ENCODE data around the gene NBEAL2.
A peak's percentile ranks its signal among the peaks of the same experiment; 100 is the strongest.
"Not testable (repeated sequence)": the region's sequence is repeated elsewhere in the genome, so short reads cannot be mapped to it uniquely, and the experiment has no call there.

NBEAL2 gene

DNA sequence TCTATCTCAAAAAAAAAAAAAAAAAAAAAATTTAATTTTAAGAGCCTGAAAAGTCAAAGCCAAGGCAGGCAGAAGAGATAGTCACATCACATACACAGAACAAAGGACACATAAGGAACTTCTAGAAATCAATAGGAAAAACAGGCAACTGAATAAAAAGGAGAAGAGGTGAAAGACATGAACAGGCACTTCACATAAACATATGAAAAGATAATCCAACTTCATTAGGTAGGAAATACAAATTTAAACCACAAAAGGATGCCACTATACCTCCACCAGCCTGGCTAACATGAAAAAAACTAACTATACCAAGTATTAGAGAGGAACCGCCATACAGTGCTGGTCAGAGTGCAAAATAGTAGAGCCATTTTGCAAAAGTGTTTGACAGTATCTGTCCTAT is 17.0 kb upstream of the NBEAL2 start:
- no peak for DNase-seq

DNA sequence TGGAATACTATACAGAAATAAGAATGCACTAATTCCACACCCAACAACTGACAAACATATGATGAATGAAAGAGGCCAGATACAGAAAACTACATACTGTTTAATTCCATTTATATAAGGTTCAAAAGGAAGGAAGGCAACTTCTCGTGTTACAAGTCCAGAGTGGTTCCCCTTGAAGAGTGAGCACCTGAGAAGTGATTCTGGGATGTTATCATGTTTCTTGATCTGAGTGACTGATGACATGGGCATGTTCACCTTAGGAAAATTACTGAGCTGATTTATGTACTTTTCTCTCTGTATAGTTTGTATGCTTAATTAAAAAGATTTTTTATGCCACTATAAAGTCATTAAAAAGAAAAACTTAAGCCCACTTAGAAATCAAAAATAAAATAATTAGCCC is 16.5 kb upstream of the NBEAL2 start:
- DNase-seq: no peak

DNA sequence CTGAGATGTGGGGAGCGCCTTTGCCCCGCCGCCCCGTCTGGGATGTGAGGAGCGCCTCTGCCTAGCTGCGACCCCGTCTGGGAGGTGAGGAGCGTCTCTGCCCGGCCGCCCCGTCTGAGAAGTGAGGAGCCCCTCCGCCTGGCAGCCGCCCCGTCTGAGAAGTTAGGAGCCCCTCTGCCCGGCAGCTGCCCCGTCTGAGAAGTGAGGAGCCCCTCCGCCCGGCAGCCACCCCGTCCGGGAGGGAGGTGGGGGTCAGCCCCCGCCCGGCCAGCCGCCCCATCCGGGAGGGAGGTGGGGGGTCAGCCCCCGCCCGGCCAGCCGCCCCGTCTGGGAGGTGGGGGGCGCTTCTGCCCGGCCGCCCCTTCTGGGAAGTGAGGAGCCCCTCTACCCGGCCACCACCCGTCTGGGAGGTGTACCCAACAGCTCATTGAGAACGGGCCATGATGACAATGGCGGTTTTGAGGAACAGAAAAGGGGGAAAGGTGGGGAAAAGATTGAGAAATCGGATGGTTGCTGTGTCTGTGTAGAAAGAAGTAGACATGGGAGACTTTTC is 15.4 kb upstream of the NBEAL2 start:
- DNase-seq: not testable (repeated sequence)

DNA sequence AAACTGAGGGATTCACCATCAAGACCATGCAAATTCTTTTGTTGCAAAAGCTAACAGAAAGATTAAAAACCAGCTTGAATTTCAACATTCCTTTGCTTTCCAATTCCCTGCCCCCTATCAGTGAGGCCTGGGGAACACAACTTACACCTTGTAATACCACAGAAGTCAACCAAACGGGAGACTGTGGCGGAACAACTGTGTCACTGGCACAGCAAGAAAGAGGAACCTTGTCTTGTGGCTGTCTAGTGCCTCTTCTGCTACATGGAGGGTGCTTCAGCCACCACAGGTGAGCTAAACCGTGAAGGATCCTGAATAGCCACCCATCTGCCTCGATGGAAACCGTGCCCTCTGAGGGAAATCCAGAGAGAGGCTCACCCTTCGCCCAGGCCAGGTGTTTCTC is 14.3 kb upstream of the NBEAL2 start:
- DNase-seq: no peak

DNA sequence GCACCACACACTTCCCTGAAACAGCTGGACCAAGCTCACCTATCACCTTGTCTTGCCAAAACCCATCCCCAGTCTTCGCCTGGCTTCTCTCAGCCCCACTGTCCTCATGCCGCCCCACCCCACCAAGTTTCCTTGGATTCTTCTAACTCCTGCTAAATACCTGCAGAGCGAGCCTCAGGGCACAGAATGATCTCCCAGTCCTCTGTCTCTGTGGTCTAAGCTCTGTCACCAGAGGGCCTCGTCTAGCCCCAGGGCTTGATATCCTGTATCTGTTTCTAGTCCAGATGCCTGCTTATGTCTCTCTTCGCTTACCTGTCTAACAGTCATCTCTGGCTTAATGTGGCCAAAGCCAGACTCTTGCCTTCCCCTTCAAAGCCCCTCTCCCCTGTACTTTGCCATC is 12.7 kb upstream of the NBEAL2 start:
- DNase-seq: no peak

DNA sequence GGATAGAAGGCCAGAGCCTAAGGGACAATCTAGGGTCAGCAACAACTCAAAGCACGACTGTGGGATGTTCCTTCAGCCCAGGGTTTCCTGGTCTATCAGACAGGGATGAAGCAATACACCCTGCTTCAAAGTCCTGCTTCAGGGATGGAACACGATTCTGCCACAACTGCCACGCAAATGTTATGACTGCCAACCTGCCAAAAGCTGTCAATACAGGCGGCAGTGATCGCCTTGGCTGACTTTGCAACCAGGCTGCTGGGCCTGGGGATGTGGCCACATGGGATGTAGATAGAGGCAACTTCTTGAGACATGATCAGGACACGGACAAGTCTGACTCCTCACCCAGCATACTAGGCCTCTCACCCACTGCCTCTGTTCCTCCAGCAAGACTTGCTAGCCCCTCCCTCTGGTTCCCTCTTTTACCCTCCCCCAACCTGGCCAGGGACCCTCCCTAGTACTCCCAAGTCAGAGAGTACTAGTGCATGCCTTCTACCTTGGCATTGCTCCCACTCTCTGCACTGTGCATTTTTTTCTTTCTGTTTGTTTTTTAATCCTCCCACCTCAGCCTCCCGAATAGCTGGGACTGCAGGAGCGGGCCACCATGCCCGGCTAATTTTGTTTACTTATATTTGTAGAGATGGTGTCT is 10.6 kb upstream of the NBEAL2 start:
- no peak for DNase-seq

DNA sequence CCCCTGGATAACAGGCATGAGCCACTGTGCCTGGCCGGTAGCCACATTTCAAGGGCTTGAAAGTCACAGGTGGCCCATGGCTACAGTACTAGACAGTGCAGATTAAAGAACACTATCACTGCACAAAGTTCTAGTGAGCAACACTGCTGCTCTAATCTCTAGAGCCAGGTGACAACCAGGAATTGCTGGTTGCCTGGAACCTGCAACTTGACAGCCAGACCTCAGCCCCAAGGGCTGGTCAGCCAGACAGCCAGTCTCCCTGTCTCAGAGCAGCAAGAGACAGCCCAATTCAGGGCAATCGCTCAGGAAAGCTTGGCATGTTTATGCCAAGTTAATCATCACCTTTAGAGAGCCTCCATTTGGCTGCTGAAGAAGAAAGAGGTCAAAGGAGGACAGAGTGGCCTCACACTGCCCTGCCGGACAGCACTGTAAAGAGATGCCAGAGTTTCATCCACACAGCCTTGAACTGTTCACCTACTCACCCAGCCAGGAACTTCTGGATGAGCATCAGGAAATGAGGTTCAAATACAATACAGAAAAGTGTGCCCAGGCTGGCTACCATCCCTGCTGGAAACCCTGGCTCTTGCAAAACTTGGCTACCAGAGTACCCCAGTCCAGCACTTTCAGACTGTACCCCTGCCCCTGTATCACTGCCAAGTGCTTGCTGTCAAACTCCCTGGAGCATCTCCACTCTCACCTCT is 8.9 kb upstream of the NBEAL2 start:
- DNase-seq: no peak

DNA sequence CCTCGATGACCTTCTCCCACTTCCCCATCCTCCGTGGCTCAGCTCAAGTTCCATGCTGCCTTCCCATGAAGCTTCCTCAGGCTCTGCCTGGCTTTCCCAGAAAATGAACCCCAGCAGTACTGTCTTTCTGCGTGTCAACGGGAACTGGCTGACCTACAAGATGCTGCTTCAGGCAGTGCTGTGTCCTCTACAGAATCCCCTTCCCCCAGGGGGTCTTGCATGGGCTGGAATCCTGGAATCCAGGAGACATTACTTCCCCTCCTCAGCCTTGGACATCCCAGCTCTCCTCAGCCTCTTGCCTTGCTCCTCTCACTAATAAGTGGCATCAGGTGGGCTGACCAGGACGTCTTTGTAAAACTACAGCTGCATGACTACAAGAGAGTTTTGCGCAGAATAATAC is 8.3 kb upstream of the NBEAL2 start:
- no peak for DNase-seq

DNA sequence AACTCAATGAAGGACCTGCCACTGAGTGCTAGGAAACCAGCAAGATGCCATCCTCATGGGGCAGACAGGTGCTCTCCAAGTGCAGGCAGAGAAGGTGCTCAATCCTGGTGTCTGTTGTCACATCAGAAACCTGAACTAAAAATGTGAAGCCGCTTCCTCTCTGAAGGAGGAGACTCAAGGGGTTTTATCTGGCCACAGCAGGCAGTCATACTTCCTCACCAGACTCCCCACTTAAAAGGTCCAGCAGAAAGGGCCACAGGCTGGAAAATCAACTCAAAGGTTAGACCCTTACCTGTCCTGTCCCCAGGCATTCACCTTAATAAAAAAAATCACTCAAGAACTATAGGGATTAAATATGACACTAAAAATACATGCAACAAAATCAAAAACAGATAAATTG is 7.7 kb upstream of the NBEAL2 start:
- no peak for DNase-seq

DNA sequence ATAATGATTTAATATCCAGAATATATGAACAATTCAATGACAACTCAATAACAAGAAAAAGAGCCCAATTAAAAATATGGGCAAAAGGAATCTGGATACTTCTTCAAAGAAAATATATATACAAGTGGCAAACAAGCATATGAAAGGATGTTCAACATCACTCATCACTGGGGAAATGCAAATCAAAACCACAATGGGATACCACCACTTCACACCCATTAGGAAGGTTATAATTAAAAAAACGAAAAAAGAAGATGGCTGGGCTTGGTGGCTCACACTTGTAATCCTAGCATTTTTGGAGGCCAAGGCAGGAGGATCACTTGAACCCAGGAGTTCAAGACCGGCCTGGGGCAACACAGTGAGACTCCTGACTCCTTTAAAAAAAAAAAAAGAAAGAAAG is 7.1 kb upstream of the NBEAL2 start:
- DNase-seq: no peak

DNA sequence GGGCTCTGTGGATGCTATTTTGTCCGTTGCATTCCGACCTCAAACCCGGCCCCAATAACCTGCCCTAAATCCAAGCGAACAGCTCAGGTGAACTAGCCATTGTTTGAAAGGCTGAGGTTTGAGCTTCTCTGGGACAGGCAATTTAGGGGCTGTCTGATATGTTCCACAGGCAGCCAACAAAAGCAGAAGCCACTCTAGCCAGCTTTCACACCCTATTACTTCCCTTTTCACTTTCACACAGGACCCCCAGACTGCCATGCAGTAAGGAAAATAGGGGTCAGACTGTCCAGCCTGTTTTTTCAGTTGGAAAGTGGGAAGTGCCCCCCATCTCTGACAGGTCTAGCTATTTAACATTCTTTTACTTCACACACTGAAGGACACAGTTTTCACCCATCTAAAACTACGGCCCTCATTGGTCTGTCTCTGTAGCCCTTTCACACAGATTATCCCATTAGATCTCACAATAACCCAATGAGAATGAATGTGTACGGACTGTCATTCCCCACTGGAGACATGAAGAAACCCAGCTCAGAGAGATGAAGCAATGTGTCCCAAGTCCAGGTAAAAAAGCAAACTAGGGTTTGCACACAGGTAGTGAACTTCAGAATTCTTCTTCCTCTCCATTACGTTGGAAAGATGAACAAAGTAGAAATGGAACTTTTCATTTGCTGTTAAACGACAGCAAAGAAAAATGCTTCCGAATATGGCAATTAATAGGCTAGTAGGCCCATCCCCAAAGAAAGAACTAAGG is 4.9 kb upstream of the NBEAL2 start:
- no peak for DNase-seq

DNA sequence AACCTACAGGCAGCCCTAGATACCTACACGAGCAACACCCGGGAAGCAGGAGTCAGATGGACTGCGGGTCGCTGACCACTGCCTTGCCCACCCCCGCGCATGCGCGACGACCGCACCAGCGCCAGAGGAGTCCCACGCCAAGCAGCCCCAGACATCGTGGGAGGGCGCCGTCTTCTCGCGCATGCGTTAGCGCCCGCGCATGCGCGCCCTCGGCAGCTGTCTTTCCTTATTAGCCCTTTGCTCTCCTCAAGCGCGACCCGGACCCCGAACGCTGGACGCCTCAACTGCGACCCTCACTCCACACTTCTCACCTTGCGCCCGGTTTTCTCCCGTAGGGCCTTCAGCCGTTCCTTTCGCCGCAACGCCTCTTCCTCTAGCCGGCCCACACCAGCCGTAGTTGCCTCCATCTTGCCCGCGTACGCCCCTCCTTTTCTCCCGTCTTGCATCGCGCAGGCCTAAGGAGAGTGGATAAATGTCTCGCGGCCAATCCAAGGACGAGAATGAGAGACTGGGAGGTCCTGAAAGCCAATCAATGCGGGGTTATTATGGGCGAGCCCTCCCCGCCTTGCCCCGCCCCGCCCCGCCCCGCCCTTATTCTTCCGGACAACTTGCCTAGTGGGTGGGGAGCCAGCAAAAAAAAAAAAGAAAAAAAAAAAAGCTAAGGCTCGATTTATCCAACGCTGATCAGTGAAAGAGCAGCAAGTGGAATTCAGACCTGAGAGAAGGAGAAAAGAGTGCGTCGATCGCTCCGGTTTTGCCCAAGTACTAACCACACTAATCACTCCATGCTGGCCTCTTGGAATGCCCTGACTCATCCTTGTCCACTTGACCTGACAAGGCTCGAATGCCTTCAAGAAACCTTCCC is 2.9 kb upstream of the NBEAL2 start, which contains the start of gene CCDC12:
Gene CCDC12, minus strand, starts transcription at position 420 of the 865 bp plus-strand sequence. Its CDS starts 13 bp downstream, at position 407.
- peak; percentile 70 for DNase-seq

DNA sequence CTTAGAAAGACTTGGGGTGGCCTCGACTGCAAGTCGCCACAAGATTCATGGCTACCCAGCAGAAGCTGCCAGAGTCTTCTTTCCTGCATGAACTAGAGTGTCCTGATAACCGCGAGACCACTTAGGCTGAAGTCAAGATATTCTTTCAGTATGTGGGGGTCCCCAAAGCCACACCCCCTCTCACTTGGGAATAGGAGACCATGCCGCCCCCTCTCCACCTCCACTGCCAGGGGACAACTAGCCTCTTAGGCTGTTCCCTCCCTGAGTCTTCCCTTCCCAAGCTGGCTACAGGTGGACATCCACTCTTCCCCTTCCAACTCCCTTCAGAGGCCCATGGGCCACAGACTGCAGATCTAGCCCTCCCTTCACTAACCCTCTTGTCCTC is 1.7 kb upstream of the NBEAL2 start:
- no peak for DNase-seq

DNA sequence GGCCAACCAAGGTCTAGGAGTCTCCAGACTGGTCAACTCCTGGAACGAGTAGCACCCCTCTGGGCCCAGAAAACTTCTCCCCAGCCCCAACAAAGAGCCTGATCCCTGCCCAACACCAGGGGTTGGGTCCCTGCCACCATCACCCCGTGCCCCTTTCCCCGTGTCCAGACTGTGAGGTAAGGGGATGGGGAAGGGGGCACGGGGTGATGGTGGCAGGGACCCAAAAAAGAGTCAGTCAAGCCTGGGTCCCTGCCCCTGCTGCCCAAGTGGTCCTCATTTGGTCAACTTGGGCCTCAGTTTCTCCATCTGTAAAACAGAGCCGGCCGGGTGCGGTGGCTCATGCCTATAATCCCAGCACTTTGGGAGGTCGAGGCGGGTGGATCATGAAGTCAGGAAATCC is 1.1 kb upstream of the NBEAL2 start:
- DNase-seq: no peak

DNA sequence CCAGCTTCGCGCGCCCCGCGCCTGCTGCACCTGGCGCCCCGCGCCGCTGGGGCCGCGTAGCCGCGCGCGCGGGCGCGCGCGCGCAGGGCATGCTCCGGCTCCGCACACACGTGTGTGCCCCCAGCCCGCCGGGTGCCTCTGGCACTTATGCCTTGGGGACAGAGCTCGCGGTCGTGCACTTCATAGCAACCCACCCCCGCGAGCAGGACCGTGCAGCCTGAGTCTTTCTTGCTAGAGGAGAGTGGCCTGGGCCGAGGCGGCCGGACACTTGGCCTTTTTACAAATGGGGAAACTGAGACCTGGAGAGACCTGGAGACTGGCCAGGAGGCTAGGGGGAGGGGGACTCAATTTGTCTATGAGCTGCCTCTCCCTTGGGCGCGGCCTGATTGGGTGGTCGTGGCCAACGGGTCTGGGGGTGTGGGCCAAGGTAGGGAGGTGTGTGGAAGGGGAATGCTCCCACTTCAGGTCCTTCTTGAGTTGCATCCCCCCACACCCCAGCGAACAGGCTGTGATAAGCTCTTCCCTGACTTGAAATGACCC is 562 bp downstream of the NBEAL2 start:
- DNase-seq: no peak

DNA sequence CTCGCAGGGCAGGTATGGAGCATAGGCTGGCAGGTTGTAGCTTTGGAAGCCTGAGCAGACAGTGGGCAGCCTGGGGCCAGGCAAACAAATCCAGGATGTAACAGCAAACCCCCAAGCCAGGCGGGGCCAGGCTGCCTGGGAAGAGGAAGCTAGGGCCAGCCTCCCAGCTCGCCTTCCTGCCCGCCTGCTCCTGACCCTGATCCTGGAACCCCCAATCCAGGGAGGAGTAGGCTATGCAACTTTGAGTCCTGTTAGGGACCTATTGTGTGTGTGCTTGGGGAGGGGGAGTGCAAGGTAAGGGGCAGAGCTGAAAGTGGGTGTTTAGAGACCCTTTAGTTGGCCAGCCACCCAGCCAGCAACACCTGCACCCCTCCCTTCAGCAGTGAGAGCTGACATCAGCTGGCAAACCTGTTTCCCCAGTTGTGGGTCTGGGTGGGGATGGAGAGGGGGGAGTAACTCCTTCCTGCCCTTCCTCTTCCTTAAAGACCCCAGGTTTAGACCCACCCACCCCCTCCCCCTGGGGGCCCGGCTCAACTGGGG is 2.5 kb downstream of the NBEAL2 start:
- no peak for DNase-seq

DNA sequence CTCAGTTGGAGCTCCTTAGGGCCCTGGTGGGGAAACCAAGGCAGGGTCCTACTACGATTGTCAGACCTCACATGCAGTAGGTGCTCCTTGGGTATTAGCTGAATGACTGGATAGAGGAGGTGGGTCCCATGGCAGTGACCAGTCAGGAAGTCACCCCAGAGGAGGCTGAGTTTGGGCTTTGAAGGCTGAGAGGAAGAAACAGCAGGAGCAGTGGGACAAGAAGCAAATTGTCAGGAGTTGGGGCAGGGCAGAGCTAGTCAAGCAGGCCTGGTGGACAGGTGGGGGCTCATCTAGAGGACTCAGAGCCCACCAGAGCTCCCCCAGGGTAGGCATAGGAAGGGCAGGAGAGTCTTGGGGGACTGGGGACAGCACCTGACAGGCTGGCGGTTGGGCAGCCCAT is 3.1 kb downstream of the NBEAL2 start:
- no peak for DNase-seq

DNA sequence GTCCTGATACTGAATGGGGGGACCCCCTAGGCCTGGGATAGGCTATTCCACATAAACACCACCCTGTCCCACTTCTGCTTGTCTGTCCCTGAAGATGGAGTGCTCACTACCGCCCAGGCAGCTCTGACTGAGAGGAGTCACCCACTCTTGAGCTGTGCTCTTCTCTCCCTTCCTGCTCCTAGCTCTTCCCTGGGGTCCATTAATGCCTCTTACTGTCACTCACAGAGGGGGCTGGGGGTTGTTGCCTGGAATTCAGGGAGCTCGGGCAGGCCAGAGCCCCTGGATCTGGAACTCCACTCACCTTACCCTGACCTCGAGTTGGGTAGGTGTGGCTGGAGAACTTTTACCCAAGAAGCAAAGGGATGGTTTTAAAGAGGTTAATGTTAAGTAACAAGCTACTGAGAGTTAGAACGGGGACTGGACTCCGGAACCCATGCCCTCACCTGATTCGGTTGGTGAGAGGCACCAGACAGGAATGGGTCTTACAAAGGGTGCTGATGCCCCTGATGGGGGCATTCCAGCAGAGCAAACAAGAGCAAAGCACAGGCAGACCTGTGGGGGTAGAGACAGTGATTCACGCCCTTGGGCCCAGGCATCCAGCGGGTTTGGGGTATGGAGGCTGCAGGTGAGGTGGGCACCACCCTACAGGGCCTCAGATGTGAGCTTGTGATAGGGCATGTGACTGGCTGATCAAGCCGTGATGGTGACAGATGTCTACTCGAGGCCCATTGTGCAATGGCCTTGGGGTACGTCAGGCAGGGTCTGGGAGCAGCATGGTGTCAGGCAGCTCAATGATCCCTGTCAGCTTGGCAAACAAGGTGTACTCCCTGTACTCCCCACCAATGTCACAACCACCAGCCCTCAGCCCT is 5.4 kb downstream of the NBEAL2 start:
- no peak for DNase-seq

DNA sequence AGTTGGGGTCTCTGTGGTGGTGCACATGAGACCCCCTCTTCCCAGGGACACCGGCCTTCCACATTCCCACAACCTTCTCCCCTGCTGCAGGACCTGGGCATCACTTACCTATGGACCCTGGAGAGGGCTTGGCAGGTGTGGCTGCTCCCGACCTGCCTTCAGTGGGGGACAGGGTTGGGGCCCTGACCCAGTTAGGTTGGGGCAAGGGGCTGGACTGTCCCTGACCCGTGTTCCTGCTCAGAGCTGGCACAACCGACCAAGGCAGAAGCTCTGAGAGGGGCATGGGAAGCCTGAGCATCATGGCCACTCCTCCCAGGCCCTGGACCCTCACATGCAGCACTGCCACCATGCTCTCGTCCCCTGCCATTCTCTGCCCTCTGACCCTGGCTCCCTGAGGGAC is 6.1 kb downstream of the NBEAL2 start:
- DNase-seq: no peak

DNA sequence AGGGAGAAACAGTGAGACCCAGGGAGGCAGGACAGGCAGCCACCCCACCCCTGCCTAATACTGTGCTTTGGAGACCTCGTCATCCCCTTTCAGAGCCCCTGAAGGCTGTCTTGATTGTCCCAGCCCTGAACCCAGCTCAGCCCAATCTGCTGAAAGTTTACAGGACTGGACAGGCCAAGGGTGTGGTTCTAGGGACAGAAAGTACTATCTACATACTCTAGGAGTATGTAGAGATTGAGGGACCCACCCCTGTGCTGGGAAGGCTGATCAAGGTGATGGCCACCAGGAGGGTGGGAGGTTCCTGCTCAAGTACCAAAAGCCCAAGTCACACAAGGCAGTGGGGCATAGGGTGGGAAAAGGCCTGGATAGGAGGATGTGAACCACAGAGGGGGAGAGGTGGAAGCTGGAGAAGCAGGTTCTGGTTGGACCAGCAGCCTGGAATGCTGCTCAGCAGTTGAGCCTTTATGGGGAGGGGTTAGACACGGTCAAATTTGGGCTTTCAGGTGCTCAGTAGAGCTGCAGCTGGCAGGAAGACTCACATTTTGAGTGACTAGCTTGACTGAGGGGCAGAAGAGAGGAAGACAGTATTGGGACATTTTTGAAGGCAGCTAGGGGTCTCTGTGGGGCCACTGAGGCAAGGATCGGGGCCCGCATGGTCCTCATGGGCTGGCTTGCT is 6.7 kb downstream of the NBEAL2 start:
- DNase-seq: no peak
